ENCODE measurements around the gene SLC6A1.

Gene SLC6A1

GRCh38 chr3:11019116-11019819, 26.7 kb downstream of the SLC6A1 start:
- no peak for DNase-seq (ENCODE audit: low spot score)

GRCh38 chr3:11020764-11021163, 28.2 kb downstream of the SLC6A1 start:
- no peak for DNase-seq (ENCODE audit: low spot score)

GRCh38 chr3:11021611-11022011, 29.1 kb downstream of the SLC6A1 start:
- no peak for DNase-seq (ENCODE audit: low spot score)

- DNase-seq (ENCODE audit: low spot score) = no peak
Measured at GRCh38 chr3:11022115-11022514, 29.6 kb downstream of the SLC6A1 start.

GRCh38 chr3:11024181-11024580, 31.6 kb downstream of the SLC6A1 start:
- DNase-seq (ENCODE audit: low spot score) = no peak

GRCh38 chr3:11029948-11030347, 37.4 kb downstream of the SLC6A1 start:
- peak; percentile 2 for DNase-seq (ENCODE audit: low spot score)

- peak; percentile 57 for DNase-seq (ENCODE audit: low spot score)
Measured at GRCh38 chr3:11033871-11034270, 41.3 kb downstream of the SLC6A1 start.

- peak; percentile 47 for DNase-seq (ENCODE audit: low spot score)
Measured at GRCh38 chr3:11034309-11034985, 41.9 kb downstream of the SLC6A1 start.

- DNase-seq (ENCODE audit: low spot score) = peak; percentile 42
Measured at GRCh38 chr3:11035757-11036505, 43.4 kb downstream of the SLC6A1 start.

- peak; percentile 36 for DNase-seq (ENCODE audit: low spot score)
Measured at GRCh38 chr3:11037241-11037873, 44.8 kb downstream of the SLC6A1 start.

- DNase-seq (ENCODE audit: low spot score) = peak; percentile 25
Measured at GRCh38 chr3:11037976-11038375, 45.4 kb downstream of the SLC6A1 start.

GRCh38 chr3:11045536-11045935, 53.0 kb downstream of the SLC6A1 start:
- no peak for DNase-seq (ENCODE audit: low spot score)

GRCh38 chr3:11047500-11047899, 55.0 kb downstream of the SLC6A1 start:
- DNase-seq (ENCODE audit: low spot score) = no peak

GRCh38 chr3:11050666-11051323, 58.2 kb downstream of the SLC6A1 start:
- DNase-seq (ENCODE audit: low spot score) = no peak

- DNase-seq (ENCODE audit: low spot score) = no peak
Measured at GRCh38 chr3:11053926-11054503, 61.5 kb downstream of the SLC6A1 start.

- no peak for DNase-seq (ENCODE audit: low spot score)
Measured at GRCh38 chr3:11054739-11055438, 62.3 kb downstream of the SLC6A1 start.

- DNase-seq (ENCODE audit: low spot score) = no peak
Measured at GRCh38 chr3:11055496-11055895, 62.9 kb downstream of the SLC6A1 start.

- no peak for DNase-seq (ENCODE audit: low spot score)
Measured at GRCh38 chr3:11056531-11057050, 64.0 kb downstream of the SLC6A1 start.

GRCh38 chr3:11057655-11058054, 65.1 kb downstream of the SLC6A1 start:
- DNase-seq (ENCODE audit: low spot score) = no peak

- peak; percentile 75 for DNase-seq (ENCODE audit: low spot score)
Measured at GRCh38 chr3:11059090-11059798, 66.7 kb downstream of the SLC6A1 start.
